ENCODE data around the gene KDM3B.
A peak's percentile ranks its signal among the peaks of the same experiment; 100 is the strongest.
"Not testable (repeated sequence)": the region's sequence is repeated elsewhere in the genome, so short reads cannot be mapped to it uniquely, and the experiment has no call there.

KDM3B gene

DNA sequence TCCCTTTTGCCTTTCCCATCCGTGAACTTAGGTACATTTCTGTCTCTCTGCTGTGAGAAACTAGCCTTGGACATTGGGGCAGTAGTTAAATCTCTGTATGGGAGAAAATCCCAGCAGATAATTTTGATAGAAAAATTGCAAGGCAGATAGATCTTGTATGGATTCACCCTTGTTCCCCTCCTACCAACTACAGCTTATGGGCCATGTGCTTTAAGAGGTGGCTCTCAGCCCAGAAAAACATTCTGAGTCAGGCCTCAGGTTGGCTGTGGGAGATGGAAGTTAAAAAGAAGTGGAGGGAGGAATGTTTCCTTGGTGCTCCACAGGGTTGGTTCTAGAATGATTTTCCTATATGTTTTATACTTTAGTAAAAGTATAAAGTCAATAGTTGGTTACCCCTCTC is 1.4 kb upstream of the KDM3B start:
- DNase-seq, result no peak

- DNase-seq, result no peak
Observed at GRCh38 chr5:138351517-138351916, 968 bp upstream of the KDM3B start.

- DNase-seq, result peak; percentile 66
Observed at GRCh38 chr5:138352722-138353559, 456 bp downstream of the KDM3B start.

DNA sequence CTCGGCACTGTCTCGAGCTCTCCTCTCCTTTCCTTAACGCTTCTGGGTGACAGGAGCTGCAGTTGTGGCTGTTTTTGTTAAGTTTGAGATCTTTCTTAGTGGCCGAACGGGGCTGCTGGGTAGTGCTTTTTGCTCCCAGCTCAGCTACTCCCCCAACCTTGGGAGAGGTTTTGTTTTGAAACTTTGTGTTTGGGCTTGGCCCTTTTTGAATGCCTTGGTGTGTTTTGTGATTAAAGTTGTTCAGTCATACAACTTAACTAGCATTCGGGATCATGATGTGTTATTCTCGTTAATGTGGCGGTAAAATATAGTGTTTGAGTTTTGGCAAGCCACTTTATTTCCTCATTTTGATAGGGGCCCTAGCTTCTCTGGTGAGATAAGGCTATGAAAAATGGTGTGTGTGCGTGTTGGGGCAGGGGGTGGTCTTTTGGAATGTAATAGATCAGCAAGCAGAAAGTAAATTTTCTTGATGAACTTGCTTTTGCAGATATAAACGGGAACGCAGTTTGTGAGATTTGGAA is 1.1 kb downstream of the KDM3B start:
- no peak for DNase-seq

DNA sequence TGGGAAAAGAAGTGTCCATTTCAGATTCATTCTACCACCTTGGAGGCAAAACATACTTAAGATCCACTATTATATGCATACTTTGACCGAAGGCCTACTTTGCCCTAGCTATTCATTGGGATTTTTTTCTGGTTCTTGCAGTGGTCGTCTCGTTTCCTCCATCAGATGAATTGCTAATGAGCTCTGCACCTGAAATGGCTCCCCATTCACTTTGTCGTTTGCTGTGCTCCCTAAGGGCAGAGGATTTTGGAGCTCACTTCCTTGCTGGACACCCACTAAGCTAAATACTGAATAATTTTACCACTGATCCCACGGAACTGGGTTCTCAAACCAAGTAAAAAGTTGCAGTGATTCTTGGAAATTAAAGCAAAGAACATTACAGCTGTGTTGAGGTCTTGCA is 1.9 kb downstream of the KDM3B start:
- DNase-seq, result no peak

- peak; percentile 20 for DNase-seq
Observed at GRCh38 chr5:138354926-138355378, 2.5 kb downstream of the KDM3B start.

GRCh38 chr5:138359621-138360020 is 7.1 kb downstream of the KDM3B start:
- DNase-seq, result no peak

DNA sequence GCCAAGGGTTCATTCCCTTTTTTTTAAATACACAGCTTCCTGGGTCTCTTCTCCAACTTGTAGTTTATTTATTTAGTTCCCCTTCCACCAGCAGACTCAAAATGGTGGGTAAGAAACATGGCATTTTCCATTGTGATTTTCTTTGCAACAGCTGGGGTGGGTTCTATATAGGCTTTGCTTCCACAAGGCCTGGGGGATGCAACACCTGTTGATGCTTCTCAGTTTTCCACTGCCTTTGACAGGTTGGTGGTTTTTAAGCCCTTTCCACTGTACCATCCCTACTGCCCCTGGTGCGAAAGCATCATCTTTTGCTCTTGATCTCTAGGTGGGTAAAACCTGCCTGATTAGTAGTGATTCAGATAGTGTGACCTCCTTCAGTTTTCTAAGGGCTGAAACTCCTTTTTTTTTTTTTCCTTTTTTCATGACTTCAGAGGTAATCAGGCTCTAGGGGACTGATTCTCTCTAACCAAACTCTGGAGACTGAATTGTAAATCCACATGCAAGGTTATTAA is 8.5 kb downstream of the KDM3B start:
- DNase-seq, result no peak

- no peak for DNase-seq
Observed at GRCh38 chr5:138364576-138364975, 12.1 kb downstream of the KDM3B start.

GRCh38 chr5:138366632-138367382 is 14.3 kb downstream of the KDM3B start:
- no peak for DNase-seq

DNA sequence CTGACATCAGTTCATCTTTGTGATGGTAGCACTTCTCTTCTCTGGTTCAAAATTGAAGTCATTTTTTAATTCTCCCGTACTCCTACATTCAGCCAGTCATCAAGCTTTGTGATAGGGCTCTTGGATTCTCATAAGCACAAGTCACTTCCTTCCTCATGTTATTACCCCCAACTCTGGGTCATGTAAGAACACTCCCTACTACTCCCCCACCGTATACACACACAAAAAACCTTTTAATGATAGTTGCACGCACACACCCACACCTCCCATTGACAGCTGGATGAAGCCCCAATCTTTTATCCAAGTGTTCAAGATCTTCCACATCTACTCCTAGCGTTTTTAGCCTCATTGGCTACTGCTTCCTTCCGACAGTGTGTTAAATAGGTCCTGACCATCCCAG is 16.8 kb downstream of the KDM3B start:
- DNase-seq, result no peak

GRCh38 chr5:138369706-138370105 is 17.2 kb downstream of the KDM3B start:
- no peak for DNase-seq

DNA sequence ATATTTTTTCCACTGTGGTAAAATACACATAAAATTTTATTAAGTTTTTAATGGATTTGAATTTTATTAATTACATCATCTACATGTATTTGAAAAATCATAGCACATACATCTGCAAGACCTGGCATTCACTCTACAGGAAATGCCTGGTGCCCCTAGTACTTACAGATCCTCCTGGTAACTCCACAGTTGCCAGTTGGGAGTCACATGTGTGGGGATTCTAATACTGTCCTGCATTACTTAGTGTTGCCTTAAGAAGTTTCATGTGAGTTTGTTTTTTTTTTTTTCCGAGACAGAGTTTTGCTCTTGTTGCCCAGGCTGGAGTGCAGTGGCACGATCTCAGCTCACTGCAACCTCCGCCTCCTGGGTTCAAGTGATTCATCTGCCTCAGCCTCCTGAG is 18.1 kb downstream of the KDM3B start:
- no peak for DNase-seq

- DNase-seq, result no peak
Observed at GRCh38 chr5:138371454-138371853, 19.0 kb downstream of the KDM3B start.

DNA sequence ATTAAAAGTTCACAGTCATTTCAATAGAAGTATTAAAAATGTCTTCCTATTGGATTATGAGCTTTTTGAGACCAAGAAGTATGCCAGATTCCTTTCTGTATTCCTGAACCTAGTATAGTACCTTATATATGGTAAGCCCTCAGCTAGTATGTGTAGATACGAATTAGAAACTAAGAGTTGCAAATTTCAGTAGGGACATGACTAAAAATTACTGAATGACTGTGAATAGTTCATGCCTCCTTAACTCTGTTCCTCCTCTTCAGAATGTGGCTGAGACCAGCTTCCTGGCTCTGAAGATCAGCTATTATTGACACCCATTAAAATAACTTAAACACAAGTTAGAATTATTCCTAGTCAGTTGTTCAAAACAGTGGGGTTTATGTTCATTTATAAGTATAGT is 19.7 kb downstream of the KDM3B start:
- DNase-seq, result no peak

- DNase-seq, result no peak
Observed at GRCh38 chr5:138372653-138373052, 20.2 kb downstream of the KDM3B start.

DNA sequence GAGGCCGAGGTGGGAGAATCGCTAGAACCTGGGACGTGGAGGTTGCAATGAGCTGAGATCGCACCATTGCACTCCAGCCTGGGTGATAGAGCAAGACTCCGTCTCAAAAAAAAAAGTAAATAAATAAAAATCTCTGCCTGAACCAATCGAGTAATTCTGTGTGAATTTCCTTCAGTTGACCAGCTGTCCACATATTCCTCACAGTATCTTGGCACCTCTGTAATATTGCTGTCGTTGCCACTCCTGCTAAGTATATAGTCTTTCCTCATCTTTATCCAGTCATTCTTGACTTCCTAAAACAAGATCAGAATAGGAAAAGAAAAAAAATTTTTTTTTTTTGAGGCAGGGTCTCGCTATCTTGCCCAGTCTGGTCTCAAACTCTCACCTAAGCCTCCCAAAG is 29.9 kb downstream of the KDM3B start:
- no peak for DNase-seq

- no peak for DNase-seq
Observed at GRCh38 chr5:138385660-138386059, 33.2 kb downstream of the KDM3B start.

- DNase-seq, result no peak
Observed at GRCh38 chr5:138386290-138386689, 33.8 kb downstream of the KDM3B start.

DNA sequence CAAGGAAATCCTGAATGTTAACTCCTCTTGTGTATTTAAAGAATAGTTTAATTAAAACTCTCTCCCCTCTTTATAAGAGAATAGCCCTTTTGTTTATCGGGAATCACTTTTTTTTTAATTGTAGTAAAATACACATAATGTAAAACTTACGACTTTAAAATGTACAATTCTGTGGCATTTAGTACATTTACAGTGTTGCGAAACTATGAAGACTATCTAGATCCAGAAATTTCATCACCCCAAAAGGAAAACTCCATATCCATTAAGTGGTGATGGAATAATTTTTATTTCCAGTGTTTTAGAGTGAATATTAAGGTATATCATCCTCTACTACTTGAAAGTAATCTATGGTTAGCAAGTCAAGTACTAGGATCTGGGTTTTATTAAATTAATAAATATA is 36.8 kb downstream of the KDM3B start:
- no peak for DNase-seq

GRCh38 chr5:138389911-138390310 is 37.4 kb downstream of the KDM3B start:
- DNase-seq, result not testable (repeated sequence)

- DNase-seq, result no peak
Observed at GRCh38 chr5:138391859-138392386, 39.4 kb downstream of the KDM3B start.

DNA sequence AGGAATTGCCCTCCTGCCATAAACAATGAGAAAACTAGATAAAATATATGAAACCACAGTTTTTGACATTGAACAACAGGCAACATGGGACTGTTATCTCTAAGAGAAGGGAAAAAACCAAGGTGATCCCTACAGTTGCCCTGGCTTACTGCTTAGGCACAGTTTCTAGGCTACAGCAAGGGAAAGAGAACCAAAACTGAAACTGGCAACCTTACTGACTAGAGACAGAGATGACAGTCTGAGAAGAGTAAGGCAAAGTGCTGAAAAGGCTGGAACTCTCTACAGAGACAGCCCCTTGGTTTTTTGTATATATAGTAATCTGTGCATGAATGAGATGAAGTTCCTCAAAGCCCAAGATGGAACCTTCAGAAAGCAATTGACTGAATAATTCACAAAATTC is 50.2 kb downstream of the KDM3B start:
- no peak for DNase-seq
